Measurements from ENCODE around the gene ITPR2. TPM values are rescaled to one million over a fixed set of nuclear protein-coding genes. Genes with fewer than 3 reads are reported as not detected.
"Not testable (repeated sequence)": the region's sequence is repeated elsewhere in the genome, so short reads cannot be mapped to it uniquely, and the experiment has no call there.

Gene ITPR2
- total RNA-seq, 1 donor from 2014 or later = 74.5 TPM

DNA sequence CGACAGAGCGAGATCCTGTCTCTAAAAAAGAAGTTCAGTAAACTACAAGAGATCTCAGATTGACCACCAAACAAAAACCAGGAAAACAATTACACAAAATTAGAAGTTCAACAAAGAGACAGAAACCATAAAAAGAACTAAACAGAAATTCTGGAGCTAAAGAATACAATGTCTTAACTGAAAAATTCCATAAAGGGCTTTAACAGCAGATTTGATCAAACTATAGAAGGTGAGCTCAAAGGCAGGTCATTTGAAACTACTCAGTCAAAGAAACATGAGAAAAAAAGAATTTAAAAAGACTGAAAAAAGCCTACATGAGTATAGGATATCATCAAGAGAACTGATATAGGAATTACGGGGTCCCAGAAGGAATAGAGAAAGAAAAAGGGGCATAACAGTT lies 71.2 kb downstream of the ITPR2 start:
- Mint-ChIP-seq H3K36me3 (ENCODE audit: low read depth) (peaks cover 48% of the 10 kb centered on the region), H3K27ac (no peak overlapping the region), H3K4me3 (no peak overlapping the region), H3K4me1 (no peaks in the 10 kb centered on the region), H3K27me3 (no peaks in the 10 kb centered on the region), H3K9me3 (peaks cover 13% of the 10 kb centered on the region)
- DNase-seq (no peak), ATAC-seq (ENCODE audit: low read depth) (no peak)
- CTCF ChIA-PET = no interaction called here
- intact Hi-C loops (cut with micrococcal nuclease) = no loop called here
- POLR2A ChIA-PET = no interaction called here
- TF ChIP-seq, protein P1, sequence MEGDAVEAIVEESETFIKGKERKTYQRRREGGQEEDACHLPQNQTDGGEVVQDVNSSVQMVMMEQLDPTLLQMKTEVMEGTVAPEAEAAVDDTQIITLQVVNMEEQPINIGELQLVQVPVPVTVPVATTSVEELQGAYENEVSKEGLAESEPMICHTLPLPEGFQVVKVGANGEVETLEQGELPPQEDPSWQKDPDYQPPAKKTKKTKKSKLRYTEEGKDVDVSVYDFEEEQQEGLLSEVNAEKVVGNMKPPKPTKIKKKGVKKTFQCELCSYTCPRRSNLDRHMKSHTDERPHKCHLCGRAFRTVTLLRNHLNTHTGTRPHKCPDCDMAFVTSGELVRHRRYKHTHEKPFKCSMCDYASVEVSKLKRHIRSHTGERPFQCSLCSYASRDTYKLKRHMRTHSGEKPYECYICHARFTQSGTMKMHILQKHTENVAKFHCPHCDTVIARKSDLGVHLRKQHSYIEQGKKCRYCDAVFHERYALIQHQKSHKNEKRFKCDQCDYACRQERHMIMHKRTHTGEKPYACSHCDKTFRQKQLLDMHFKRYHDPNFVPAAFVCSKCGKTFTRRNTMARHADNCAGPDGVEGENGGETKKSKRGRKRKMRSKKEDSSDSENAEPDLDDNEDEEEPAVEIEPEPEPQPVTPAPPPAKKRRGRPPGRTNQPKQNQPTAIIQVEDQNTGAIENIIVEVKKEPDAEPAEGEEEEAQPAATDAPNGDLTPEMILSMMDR (IDR thresholded peaks at IDR 0.05) = no peak

DNA sequence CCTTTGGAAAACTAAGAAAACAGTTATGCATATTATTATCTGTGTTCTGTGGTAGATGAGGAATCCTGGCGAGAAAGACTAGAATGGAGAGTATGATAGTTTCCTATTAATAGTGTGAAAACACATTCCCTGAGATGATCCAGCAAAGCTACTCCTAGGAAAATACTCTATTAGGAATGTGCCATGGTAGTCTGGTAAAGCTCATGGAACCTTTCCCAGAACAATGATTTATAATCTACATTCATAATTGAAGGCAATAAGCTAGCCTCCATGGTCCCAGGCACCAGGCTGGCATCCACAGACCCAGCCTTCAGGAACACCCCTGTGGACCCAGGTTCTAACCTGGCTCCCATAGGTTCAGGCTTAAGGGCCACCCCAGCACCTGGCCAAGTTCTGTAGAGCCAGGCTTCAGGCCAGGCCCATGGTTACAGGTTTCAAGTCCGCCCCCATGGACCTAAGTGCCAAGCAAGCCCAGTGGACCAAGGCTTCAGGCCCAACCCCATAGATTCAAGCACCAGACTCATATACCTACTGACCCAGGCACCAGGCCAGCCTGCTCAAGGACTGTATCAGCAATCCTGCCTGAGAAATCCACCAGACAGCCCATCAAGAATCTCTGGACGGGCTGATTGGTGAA lies 72.2 kb downstream of the ITPR2 start:
- CTCF ChIA-PET = no interaction called here
- H3K36me3 Mint-ChIP-seq (ENCODE audit: low read depth) = peaks cover 47% of the 10 kb centered on the region
- DNase-seq = no peak
- intact Hi-C loops (cut with micrococcal nuclease) = no loop called here
- no peaks in the 10 kb centered on the region for H3K4me1 Mint-ChIP-seq
- no peak for ATAC-seq (ENCODE audit: low read depth)
- no peak overlapping the region for H3K4me3 Mint-ChIP-seq
- H3K27ac Mint-ChIP-seq = no peak overlapping the region
- POLR2A ChIA-PET = interaction anchor here (0.6 kb wide), 1 partner anchor 11 kb away, joined by 3 read pairs; no protein-coding TSS in a partner anchor
- TF ChIP-seq, protein P1 (IDR thresholded peaks at IDR 0.05) = no peak
- no peaks in the 10 kb centered on the region for H3K27me3 Mint-ChIP-seq
- peaks cover 19% of the 10 kb centered on the region for H3K9me3 Mint-ChIP-seq

DNA sequence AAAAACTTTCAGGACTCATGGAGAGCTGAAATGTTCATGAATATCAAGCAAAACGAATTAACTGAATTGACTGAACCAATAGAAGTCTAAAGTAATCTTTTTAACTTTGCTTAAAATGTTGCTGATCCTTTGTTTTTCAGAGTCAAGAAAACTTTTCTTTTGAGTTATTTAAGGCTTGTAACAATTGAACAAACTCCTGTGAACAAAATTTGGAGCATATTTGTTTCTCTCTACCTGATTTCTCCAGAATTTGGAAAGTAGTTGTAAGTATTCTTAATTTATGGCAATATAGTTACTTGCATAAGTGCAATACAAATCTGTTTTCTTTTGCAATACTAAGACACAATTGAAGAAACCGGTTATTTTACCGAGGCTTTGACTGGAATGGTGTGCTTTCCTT lies 77.6 kb downstream of the ITPR2 start:
- H3K27me3 Mint-ChIP-seq; CTCF ChIA-PET; POLR2A ChIA-PET; DNase-seq; intact Hi-C loops (cut with micrococcal nuclease); ATAC-seq (ENCODE audit: low read depth); H3K27ac Mint-ChIP-seq; H3K4me3 Mint-ChIP-seq: not testable (repeated sequence)
- Mint-ChIP-seq H3K4me1 (peaks cover 14% of the 10 kb centered on the region), H3K9me3 (peaks cover 12% of the 10 kb centered on the region), H3K36me3 (ENCODE audit: low read depth) (peaks cover 13% of the 10 kb centered on the region)

DNA sequence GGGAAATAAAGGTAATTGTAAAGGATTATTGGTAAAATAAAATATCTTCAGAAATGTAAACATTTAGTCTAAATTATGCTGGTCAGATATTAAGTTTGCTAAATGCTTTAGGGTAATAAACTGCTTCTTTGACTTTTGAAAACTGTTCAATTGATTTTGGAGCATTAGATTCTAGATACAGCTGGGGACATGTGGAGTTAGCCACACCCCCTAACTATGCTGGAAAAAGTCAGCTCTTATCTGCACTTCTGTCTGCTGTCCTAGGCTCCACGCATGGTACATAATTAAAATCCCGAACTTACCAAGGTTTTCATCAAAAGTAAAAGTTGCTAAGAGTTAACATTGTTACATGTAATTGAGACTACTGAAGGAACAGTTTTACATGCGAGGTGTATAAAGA lies 78.8 kb downstream of the ITPR2 start:
- peaks cover 12% of the 10 kb centered on the region for H3K9me3 Mint-ChIP-seq
- H3K4me1 Mint-ChIP-seq = peaks cover 26% of the 10 kb centered on the region
- no peak for DNase-seq
- TF ChIP-seq, protein P1 (IDR thresholded peaks at IDR 0.05) = no peak
- POLR2A ChIA-PET = no interaction called here
- intact Hi-C loops (cut with micrococcal nuclease) = no loop called here
- H3K27ac Mint-ChIP-seq = no peak overlapping the region
- peaks cover 11% of the 10 kb centered on the region for H3K36me3 Mint-ChIP-seq (ENCODE audit: low read depth)
- no peak for ATAC-seq (ENCODE audit: low read depth)
- H3K27me3 Mint-ChIP-seq = no peaks in the 10 kb centered on the region
- H3K4me3 Mint-ChIP-seq = no peak overlapping the region
- CTCF ChIA-PET = no interaction called here

DNA sequence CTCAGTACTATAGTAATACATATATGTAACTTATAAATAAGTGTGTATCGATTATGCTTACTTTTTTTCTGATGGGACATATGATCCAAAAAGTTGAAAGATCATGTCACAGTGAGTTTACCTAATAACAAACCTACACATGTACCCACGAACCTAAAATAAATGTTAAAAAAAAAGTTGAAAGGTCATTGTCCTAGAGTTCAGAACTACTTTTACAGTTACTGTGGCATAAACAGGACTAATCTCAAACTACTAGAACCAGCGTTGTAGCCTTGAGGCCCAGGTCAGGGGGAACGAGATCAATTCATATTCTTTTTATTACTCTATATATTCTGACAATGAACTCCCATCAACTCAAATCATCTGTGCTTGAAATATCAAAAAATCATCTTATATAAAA lies 81.8 kb downstream of the ITPR2 start:
- peaks cover 47% of the 10 kb centered on the region for H3K4me1 Mint-ChIP-seq
- ChIA-PET CTCF (no interaction called here), POLR2A (interaction anchor here (1.4 kb wide), 1 partner anchor 82 kb away, joined by 6 read pairs; the partner anchor contains the start of gene ITPR2)
- H3K9me3 Mint-ChIP-seq = peaks cover 4% of the 10 kb centered on the region
- H3K27me3 Mint-ChIP-seq = no peaks in the 10 kb centered on the region
- DNase-seq (no peak), ATAC-seq (ENCODE audit: low read depth) (no peak)
- intact Hi-C loops (cut with micrococcal nuclease) = loop anchor here (2.0 kb wide), 2 partner anchors 16 to 36 kb away; no protein-coding TSS in a partner anchor
- TF ChIP-seq, protein P1 (IDR thresholded peaks at IDR 0.05) = no peak
- H3K4me3 Mint-ChIP-seq = no peak overlapping the region
- H3K27ac Mint-ChIP-seq = no peak overlapping the region
- H3K36me3 Mint-ChIP-seq (ENCODE audit: low read depth) = peaks cover 4% of the 10 kb centered on the region

Data from activated B cell treated with CpG ODN at 0.5 μM for 24 hours (primary cell).